ENCODE data around the gene TMEM120A. TPM values are rescaled to one million over a fixed set of nuclear protein-coding genes. Genes with fewer than 3 reads are reported as not detected.

TMEM120A gene
- total RNA-seq, 1 donor from 2014 or later = 33.4 TPM

GRCh38 chr7:76000566-76000965 lies 6.2 kb upstream of the TMEM120A start:
- no peaks in the 10 kb centered on the region for H3K9me3 Mint-ChIP-seq
- no peak for TF ChIP-seq CTCF (conservative IDR thresholded peaks at IDR 0.05)
- no peak overlapping the region for H3K4me3 Mint-ChIP-seq
- H3K4me1 Mint-ChIP-seq = no peaks in the 10 kb centered on the region
- no peaks in the 10 kb centered on the region for H3K27me3 Mint-ChIP-seq (ENCODE audit: low read depth)
- H3K27ac Mint-ChIP-seq (ENCODE audit: unreplicated experiment) = no peak overlapping the region
- H3K36me3 Mint-ChIP-seq (ENCODE audit: low read depth) = peaks cover 15% of the 10 kb centered on the region
- DNase-seq (ENCODE audit: low read depth, low spot score) = no peak

GRCh38 chr7:75998038-75998437 lies 3.6 kb upstream of the TMEM120A start:
- H3K36me3 Mint-ChIP-seq (ENCODE audit: low read depth) = peaks cover 14% of the 10 kb centered on the region
- TF ChIP-seq CTCF (conservative IDR thresholded peaks at IDR 0.05) = no peak

GRCh38 chr7:75996476-75996875 lies 2.1 kb upstream of the TMEM120A start:
- H3K36me3 Mint-ChIP-seq (ENCODE audit: low read depth) = peaks cover 13% of the 10 kb centered on the region
- no peaks in the 10 kb centered on the region for H3K9me3 Mint-ChIP-seq
- no peaks in the 10 kb centered on the region for H3K27me3 Mint-ChIP-seq (ENCODE audit: low read depth)
- no peak for TF ChIP-seq CTCF (conservative IDR thresholded peaks at IDR 0.05)
- H3K4me1 Mint-ChIP-seq = peaks cover 14% of the 10 kb centered on the region
- peak overlapping the region; percentile 12 for H3K4me3 Mint-ChIP-seq
- no peak overlapping the region for H3K27ac Mint-ChIP-seq (ENCODE audit: unreplicated experiment)
- no peak for DNase-seq (ENCODE audit: low read depth, low spot score)

More at GRCh38 chr7:75998038-75998437, 3.6 kb upstream of the TMEM120A start:
- Mint-ChIP-seq H3K27me3 (ENCODE audit: low read depth) (no peaks in the 10 kb centered on the region), H3K4me1 (peaks cover 12% of the 10 kb centered on the region), H3K9me3 (no peaks in the 10 kb centered on the region), H3K4me3 (no peak overlapping the region), H3K27ac (ENCODE audit: unreplicated experiment) (no peak overlapping the region)
- DNase-seq (ENCODE audit: low read depth, low spot score) = no peak

GRCh38 chr7:75995996-75996395 lies 1.6 kb upstream of the TMEM120A start:
- Mint-ChIP-seq H3K4me1 (peaks cover 16% of the 10 kb centered on the region), H3K9me3 (no peaks in the 10 kb centered on the region), H3K36me3 (ENCODE audit: low read depth) (peaks cover 13% of the 10 kb centered on the region), H3K27ac (ENCODE audit: unreplicated experiment) (peak overlapping the region; percentile 78), H3K27me3 (ENCODE audit: low read depth) (no peaks in the 10 kb centered on the region), H3K4me3 (peak overlapping the region; percentile 75)
- no peak for TF ChIP-seq CTCF (conservative IDR thresholded peaks at IDR 0.05)
- DNase-seq (ENCODE audit: low read depth, low spot score) = no peak

GRCh38 chr7:75995052-75995471 lies 667 bp upstream of the TMEM120A start:
- no peak for TF ChIP-seq CTCF (conservative IDR thresholded peaks at IDR 0.05)
- no peaks in the 10 kb centered on the region for H3K27me3 Mint-ChIP-seq (ENCODE audit: low read depth)
- peak overlapping the region; percentile 87 for H3K4me3 Mint-ChIP-seq
- DNase-seq (ENCODE audit: low read depth, low spot score) = no peak
- no peaks in the 10 kb centered on the region for H3K9me3 Mint-ChIP-seq
- H3K4me1 Mint-ChIP-seq = peaks cover 25% of the 10 kb centered on the region
- H3K27ac Mint-ChIP-seq (ENCODE audit: unreplicated experiment) = peak overlapping the region; percentile 84
- H3K36me3 Mint-ChIP-seq (ENCODE audit: low read depth) = peaks cover 13% of the 10 kb centered on the region
